Ureter (tissue), 1 donor: Measurements from ENCODE around the gene ST8SIA4. TPM values are rescaled to one million over a fixed set of nuclear protein-coding genes. Genes with fewer than 3 reads are reported as not detected.
A peak's percentile ranks its signal among the peaks of the same experiment; 100 is the strongest.

Experiments used
- DNase-seq: peaks from one replicate; pipeline ENCODE4 v3.0.0-alpha.2; 2020; ENCODE audit warnings: low spot score
- total RNA-seq: library from RNA; stranded (reverse); gene quantifications from one replicate; pipeline ENCODE4 v1.2.4, GENCODE V29; 2023
- donor health status: DM: yes; HTN: yes; CAD: no.

ST8SIA4 gene, protein sequence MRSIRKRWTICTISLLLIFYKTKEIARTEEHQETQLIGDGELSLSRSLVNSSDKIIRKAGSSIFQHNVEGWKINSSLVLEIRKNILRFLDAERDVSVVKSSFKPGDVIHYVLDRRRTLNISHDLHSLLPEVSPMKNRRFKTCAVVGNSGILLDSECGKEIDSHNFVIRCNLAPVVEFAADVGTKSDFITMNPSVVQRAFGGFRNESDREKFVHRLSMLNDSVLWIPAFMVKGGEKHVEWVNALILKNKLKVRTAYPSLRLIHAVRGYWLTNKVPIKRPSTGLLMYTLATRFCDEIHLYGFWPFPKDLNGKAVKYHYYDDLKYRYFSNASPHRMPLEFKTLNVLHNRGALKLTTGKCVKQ
- total RNA-seq: 6.5 TPM

DNA sequence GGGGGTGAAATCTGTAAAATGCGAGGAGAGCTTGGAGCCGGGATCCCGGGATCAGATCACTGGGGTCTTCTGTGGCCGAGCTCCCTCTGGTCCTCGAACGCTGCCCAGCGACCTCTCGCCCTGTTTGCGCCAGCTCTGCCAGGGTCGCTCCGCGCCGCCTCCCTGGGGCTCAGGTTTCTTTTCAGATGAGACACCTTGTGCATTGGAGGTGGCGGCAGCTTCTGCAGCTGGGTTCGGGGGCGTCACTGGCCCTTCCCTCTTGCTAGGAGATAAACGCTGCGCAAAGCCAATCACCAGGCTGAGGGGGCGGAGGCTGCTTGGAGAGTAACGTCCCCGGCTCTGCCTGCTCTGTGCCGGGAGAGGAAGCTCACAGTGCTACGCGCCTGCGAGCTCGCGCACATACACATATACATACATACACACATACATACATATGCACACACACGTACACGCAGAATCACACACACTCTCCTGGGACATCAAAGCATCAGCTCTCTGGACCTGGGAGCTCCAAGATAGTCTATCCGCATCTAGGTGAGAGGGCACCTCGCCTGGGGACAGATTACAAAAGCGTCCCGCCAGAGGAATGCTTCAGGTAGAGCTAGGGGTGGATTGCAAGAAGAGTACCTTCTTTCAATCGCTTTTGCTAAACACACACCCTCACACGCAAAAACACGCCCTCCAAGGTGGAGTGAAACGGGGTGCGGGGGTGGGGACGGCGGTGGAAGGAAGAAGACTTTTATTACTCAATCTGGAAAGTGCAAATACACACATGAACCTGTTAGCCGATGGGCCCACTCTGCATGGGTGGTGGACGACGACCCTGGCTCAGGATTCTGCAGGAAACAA lies at the start of gene ST8SIA4:
Gene ST8SIA4, minus strand, starts transcription at position 244 of the 849 bp plus-strand sequence. CDS start 327 bp downstream, outside the sequence.
- DNase-seq: peak; percentile 75

DNA sequence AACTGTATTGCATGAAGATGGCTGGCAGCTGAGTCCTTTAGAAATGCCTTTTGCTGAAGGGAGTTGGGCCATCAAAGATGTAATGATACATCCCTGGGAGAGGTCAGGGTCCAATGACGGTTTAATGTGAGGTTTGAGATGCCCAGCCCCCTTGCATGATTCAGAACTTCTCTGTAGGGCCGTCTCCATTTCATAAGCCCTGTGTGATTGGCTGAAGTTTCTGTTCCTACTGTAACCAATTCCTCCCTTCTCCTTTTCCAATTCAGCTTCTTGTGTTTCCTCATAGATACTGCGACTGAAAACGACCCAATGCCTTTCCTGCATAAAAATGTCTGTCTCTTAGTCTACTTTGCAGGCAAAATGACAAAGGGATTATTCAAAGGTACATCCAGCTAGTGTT lies 47.9 kb upstream of the ST8SIA4 start:
- DNase-seq: no peak

DNA sequence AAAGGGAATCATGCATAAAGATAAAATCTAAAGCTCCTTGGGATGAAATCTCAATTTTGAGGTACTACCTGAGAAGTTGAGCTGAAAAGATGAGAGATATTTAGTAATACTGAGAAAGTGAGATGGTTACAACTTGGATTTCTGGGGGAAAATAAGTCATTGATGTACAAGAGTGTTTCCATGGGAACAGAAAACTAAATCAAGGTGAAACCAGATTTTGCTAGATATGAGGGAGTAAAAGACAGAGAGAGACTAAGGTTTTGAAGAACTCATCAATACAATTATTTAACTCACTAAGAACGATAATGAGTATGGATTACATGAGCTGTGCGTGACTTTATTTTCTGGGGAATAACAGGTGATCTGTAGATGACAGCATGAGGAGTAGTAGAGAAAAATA lies 10.2 kb upstream of the ST8SIA4 start:
- DNase-seq: no peak

DNA sequence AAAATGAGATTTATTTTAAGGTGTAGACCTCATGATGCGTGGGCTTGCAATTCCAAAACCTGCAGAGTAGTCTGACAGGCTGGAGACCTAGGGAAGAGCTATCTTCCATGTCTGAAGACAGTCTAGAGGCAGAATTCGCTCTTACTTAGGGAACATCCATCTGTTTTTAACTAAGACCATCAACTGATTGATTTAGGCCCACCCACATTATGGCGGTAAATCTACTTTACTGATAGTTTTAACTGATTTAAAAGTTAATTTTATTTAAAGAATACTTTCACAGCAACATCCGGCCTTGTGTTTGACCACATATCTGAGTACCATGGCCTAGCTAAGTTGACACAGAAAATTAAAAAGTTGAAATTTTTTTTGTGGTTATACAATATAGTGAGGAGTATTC lies 6.0 kb upstream of the ST8SIA4 start:
- DNase-seq: no peak

DNA sequence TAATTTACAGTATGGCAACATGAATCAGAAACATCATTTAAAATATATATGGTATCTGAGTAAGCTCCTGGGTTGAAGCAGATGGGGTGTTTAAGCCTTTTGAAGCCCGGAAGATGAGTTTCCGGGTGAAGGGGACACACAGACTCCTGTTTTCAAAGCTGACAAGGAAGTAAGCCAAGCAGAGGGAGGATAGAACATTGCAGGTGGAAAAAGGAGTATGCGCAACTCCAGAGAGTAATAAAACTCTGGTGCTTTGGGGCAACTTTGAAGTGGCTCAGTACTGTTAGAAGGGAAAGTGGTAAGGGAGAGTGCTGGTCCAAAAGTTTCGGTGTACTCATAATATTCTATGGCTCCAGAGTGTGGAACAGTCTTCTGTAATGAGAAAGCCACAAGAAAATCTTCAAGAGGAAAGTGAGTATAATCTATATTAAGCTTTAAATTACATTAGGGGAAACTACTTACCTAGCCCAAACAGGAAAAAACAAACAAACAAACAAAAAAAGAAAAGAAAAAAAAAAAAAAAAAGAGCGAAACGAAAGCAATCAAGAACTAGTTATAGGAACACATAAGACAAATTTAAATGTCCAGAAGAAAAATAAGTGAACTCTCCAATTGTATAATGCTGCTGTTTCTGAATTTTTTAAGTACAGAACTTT lies 2.3 kb upstream of the ST8SIA4 start:
- no peak for DNase-seq

DNA sequence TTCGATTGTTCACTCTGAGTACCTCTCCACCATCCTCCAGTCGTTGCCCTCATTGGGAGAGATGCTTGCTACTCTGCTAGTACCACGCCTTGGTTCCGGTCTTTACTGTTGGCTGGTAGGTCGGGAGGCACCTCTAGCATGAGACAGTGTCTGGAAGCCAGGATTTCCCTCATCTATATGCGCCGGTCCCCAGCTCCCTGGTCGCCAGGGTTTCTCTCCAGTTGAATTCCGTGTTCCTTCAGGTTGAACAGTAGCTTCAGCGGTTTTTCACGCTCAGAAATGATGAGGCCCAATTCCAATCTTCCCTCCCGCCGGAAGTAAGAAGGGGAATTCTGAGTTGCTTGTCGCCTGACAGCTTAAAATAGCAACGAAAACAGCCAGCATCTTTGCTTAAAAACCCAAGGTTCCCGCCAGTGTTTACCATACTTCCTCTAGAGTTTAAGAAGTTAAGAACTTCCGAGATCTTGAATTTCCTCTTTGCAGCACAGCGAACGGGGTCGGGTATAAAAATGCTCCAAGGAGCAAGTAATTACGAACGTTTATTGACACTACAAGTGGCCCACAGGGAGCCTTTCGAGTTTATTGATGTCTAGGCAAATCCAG lies 1.3 kb upstream of the ST8SIA4 start:
- no peak for DNase-seq

DNA sequence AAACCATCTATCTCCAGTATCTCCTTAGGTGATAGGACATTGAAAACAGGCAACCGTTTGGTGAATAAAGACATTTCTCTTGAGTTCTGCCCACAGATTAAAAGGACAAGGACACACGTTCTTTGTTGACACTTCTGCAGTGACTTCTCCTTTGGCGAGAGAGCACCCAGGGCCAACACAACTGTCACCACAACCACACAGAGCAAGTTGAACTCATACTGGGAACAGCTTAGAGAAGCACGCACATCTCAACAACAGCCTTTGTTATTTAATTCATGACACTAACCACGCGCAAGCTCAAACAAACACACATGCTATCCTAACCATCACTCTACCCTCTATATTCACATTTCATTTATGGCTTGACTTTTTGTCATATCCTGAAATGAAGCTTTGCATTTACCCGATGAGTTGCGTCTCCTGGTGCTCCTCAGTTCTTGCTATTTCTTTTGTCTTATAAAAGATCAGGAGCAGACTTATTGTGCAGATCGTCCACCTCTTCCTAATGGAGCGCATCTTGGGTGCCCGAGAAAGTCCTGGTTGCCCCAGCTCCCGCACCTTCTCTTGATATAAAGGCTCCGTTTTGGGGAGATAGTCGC lies 543 bp downstream of the ST8SIA4 start:
- no peak for DNase-seq

DNA sequence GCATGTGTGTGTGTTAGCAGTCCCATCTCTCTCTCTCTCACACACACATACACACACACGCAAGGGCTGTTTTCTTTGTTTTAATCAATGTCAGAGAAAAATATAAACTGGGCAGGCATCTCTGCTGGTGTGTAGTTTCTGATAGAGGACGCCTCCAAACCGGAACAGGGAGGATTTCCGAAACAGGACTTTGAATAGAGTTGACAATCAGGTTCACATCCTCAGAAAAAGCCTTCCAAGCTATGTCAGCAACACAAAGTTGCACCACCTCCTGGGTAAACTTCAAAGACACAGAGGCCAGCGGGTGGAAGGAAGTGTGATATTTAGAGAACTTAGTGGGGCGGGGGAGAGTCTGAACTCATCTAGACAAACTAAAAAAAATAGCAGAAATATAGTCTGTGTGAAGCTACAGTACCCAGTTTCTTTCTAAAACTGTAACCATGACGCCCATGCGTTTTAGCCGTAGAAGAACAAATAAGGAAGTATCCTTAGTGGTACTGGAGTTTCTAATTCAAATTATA lies 1.2 kb downstream of the ST8SIA4 start:
- DNase-seq: no peak

DNA sequence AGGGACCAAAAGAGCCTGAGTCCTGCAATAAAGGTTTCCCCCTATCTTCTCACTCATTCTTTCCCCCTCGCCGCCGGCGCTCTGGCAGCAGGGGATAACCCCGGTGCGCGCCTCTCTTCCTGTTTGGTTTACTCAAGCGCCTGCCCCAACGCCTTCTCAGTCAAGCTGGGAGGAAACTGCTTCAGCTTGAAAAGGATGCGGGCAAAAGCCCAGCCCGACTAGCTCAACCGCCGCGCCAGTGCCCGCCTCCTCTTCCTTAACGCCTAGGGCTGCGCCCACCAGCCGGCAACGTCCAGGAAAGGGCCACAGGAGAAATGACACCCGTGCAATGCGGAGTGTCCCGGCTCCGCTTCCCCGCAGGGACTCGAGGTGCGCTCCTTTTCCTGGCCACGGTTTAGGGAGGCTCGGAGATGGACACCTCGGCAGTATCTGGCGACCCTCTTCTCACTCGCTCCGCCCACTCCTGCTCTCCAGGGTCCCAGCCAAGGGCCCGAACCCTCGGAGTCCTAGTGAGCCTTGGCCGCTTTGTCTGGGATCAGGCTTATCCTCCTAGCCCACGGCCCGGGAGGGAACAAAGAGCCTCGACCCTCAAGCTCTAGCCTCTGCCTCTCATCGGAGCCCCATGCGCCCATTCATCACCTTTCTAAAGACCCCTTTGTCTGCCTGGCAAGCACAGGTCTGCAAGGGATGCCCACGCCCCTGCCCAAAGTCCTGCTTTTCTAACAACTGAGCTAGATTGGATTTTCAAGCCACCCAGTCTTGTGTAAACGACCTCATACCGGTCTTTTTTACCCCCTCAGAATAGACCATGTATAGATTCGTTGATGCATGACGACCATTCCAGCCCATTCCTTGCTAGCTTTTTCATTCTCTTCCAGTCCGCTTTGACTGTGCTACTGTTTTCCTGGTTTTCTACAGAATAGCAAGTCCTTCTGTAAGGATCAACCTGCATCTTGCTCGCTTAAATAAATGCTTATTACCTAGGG lies 2.0 kb downstream of the ST8SIA4 start:
- peak; percentile 74 for DNase-seq

DNA sequence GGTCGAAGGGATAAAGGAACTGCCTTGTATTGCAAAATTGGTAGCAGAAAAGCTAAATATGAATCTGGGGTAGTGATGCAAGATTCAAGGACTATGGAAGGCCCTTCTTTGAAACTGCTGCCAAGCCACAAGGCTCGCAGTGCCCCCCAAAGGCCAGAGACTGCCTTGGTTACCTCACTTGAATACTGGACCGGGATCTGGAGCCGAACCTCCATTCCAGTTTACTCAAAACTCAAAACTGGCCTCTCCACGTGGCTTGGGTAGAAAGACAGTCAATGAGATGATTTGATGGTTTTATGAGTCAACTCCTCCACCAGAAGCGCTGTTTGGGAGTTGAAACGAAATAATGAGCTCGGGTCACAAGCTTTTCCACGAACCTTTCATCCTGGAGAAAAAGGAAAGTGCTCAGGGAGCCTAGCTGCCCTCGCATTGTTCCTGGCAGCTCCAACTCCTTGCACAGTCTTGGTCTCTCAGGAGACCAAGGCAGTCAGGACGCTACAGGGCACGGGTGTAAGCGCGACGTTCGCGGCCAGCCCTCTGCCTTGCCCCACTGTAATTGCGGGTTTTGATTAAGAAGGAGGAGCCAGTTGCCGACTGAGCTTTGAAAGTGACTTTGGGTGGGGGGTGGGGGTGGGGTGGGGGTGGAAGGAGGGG lies 2.8 kb downstream of the ST8SIA4 start:
- DNase-seq: no peak

DNA sequence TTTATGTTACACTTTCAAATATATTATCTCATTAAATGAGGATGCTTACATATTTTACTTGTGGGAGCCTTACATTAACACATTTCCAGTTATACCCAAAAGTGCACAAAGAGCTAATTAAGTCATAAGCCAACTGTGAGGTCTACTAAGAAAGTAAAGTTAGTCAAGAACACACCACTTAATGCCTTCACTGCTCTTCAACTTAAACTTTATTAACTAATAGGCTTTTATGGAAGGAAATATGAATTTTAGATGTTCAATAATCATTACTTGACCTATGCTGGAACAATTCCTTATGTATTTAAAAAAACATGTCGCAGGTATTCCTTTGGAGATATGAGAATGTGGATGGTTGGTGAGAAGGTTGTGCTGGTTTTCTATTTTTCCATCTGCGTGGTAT lies 3.4 kb downstream of the ST8SIA4 start:
- no peak for DNase-seq

DNA sequence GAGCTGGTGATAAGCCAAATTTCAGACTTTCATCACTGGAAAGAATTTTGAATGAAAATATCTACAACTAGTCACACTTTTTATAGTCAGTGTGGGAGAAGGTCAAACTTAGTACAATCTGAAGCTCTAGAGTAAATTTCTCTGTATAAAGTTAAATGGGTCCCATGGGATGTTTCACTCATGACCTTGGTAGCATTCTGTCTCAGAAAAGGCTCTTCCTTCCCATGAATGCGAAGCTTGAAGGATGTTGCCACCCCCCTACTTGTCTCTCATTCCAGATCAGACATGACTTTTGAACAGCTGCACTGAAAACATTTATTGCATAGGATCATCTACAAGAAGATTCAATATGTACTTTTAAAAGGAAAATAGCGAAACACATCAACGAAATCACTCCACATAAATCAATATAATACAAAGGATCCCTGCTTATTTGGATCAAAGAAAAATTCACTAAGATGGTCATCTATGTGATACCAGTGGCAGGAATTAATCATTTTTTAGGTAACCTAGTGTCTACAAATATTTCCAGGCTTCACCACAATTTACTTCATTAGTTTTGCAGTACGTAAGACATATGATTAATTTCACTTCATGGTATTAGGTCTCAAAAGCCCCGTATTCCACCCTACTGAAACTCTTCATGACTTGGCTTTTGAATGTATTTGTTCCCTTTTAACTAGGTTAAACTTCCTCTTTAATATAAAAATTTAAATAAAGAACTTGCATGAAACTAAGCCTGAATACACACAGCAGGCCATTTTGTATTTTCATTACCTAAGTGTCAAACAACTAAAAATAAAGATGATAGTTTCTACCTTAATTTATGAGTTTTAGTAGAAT lies 4.4 kb downstream of the ST8SIA4 start:
- no peak for DNase-seq

DNA sequence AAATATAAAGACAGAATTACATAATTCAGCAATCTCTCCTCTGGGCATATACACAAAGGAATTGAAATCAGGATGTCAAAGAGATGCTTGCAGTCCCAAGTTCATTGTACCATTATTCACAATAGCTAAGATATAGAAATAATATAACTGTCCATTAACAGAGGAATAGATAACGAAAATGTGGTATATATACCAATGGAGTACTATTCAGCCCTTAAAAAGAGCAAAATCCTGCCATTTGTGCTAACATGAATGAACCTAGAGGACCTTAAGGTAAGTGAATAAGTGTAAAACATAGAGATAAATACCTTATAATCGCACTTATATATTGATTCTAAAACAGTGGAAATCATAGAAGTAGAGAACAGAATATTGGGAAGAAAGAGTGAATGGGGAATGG lies 7.0 kb downstream of the ST8SIA4 start:
- DNase-seq: no peak

DNA sequence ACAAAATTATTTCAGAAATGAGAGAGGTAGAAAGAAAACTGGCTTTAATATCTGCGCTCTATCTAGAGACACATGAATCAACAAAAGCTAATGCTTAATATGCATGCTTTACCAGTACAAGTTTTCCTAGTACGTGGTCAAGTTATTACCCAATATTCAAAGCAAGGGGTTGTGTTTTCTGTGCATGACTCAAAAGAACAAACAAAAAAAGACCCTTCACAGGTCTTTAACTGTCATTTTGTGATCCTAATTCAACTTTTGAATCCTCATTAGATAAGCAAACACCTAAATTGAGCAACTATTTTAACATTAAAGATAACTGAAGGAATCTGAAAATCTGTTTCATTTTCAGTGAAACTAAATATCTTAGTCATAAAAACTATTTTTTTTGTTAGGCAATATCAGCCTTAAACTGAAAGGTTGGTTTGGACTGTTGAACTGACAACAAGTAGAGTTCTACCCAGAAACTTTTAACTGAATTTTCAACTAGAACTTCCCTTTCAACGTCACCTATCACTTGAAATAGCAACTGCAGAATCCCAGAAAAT lies 12.5 kb downstream of the ST8SIA4 start:
- no peak for DNase-seq

DNA sequence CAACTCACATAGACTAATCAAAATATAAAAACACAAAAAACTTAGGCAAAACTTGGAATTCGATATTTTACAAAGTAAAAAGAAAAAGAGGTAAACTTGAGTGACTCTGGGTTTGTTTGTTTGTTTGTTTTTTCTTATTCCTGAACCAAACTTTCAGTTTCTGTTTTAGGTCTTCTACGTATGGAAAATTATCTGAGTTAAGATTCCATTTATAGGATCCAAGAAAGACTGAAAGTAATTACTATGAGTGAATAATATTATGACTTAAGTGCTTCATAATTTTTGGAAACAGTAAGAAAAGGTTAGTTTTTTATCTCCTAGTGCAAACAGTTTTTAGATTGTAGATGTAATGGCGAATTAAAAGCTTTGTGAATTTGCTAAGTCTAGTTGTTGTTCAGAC lies 13.2 kb downstream of the ST8SIA4 start:
- no peak for DNase-seq

DNA sequence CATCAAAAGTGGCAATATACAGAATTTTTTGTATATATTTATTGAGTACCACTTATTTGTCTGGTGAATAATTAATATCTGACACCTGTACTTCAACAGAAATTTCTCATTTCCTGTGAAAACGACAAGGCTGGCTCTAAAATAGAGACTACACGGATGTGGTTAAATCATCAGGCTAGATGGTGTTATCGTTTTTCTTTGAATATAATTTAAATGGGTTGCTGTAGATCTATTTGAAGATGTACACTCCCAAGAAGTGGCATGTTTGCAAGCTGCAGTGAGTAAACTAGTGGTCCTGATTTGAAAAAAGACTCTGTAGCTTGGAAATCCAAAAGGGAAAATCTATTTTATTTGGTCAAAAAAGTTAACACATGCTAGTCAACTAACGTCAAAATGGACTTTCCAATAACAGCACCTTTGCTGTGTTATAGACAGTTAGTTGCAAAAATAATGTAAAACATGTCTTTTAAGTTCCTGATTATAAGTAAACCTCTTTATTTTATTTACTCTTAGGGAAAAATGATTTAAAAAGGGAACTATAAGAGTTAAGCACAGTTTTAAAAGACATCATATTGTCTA lies 13.8 kb downstream of the ST8SIA4 start:
- no peak for DNase-seq

DNA sequence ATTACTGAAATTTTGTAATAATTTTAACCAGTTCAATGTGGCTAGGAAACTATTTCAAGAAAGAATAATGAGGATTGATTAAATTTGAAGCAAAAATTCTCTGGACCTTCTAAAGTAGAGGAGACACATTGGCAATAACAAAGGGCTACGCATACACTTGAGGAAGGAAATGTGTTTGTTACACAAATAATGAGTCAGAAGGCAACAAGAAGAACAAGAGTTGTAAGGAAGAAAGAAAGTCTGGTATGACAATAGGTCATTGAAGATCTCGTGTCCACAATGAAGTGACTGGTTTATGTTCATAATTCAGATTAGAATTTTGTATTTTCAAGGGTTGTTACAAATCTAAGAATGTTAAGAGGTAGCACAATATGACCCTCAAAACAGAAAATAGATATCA lies 25.8 kb downstream of the ST8SIA4 start:
- DNase-seq: no peak
